Cortex of kidney (tissue), 1 donor: ENCODE results near the gene ANTKMT.
"Not testable (repeated sequence)": the region's sequence is repeated elsewhere in the genome, so short reads cannot be mapped to it uniquely, and the experiment has no call there.

Source experiments
- DNase-seq: peaks from one replicate; lab custom pipeline; 2025; lab: John Stamatoyannopoulos, UW

The ANTKMT gene

DNA sequence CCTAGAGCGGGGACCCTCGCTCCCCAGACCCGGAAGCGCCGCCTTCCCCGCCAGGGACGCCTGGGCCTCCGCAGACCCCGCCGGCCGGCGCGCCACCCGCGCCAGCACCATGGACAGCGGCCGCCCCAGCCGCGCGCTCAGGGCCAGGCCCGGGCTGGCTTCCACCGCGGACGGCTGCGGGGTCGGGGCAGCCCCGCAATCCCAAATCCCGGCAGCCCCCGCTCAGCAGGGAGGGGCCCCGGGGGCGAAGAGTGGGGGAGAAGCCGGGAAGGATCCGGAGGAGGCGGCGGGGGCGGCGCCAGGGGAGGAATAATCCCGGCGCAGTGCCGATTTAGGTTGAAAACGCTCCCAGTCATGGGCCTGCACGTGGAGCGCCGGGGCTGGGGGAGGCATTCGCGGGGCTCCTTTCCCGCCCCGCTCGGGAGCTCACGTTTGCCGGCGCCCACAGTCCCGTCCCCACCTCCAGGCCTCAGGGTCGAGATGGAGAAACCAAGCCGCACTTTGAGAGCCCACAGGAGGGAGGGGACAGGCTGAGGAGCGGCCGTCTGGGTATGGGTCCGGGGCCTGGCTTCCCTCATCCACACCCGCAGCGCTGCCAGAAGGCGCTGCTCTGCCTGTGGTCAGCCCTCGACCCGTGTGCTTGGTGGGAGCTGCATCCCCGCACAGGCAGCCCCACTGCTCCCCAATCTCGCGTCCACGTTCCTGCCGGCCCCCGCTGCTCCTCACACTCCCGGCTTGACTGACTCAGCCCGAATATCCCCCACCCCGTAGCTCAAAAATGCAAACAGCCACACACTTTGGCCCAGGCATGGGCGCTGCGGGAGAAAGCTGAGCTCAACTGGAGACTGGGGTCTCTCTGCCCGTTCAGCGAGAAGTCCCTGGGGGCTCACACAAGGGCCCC is 20.0 kb upstream of the ANTKMT start:
- no peak for DNase-seq

- no peak for DNase-seq
Measured at GRCh38 chr16:702341-702740, 18.6 kb upstream of the ANTKMT start.

- DNase-seq = no peak
Measured at GRCh38 chr16:703406-703805, 17.5 kb upstream of the ANTKMT start.

- DNase-seq = no peak
Measured at GRCh38 chr16:704047-704446, 16.9 kb upstream of the ANTKMT start.

- DNase-seq = no peak
Measured at GRCh38 chr16:704552-705380, 16.2 kb upstream of the ANTKMT start.

DNA sequence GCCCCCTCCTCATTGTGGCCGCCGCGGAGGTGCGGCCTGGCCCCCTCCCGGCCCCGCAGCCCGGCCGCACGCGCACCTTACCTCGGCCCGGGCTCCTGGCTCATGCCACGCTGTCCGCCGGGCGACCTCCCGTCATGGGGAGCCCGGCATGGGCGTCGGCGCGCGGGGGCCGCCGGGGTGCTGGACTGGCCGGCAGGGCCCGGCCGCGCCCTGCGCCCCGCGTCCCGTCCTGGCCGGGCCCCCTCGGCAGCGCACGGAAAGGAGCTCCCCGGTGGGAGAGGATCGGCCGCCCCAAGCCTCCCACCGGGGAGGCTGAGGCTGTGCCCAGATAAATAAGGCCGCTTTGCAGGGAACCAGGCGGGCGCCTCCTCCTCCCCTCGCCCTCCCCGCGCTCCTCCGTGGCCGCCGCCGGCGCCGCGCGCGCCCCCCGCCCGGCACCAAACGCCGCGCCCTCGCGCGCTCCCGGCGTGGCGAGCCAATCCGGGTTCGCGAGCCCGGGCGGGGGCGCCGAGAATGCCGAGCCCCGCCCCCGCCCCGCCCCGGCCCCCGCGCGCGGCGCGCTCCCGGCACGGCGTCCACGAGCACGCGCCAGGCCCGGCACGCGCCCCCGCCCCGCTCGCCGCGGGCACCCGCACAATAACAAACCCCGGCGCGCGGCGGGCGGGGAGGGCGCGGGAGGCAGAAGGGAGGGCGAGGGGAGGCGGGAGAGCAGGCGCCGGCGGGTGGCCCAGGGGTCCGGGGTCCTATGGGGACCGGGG is 15.3 kb upstream of the ANTKMT start, which contains the start of gene FBXL16:
Gene FBXL16, minus strand, starts transcription at position 371 of the 758 bp plus-strand sequence. CDS start 8,396 bp downstream, outside the sequence.
- DNase-seq = no peak

GRCh38 chr16:706189-707061 is 14.5 kb upstream of the ANTKMT start:
- no peak for DNase-seq

GRCh38 chr16:707062-707538 is 13.8 kb upstream of the ANTKMT start:
- no peak for DNase-seq

- DNase-seq = no peak
Measured at GRCh38 chr16:708019-708418, 12.9 kb upstream of the ANTKMT start.

DNA sequence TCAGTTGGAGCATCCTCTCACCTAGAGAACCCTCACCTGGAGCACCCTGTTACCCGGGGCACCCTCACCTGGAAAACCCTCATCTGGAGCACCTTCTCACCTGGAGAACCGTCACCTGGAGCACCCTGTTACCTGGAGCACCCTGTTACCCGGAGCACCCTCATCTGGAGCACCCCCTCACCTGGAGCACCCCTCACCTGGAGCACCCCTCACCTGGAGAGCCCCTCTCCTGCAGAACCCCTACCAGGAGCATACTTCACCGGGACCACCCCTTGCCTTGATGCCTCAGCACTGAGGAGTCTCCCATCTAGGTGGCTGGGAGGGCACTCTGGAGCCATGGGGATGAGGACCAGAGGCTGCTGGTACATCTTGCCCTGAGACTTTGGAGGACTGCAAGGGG is 12.0 kb upstream of the ANTKMT start:
- no peak for DNase-seq

GRCh38 chr16:709566-710499 is 11.1 kb upstream of the ANTKMT start:
- no peak for DNase-seq

- DNase-seq = no peak
Measured at GRCh38 chr16:710500-711075, 10.4 kb upstream of the ANTKMT start.

GRCh38 chr16:711084-711483 is 9.9 kb upstream of the ANTKMT start:
- no peak for DNase-seq

DNA sequence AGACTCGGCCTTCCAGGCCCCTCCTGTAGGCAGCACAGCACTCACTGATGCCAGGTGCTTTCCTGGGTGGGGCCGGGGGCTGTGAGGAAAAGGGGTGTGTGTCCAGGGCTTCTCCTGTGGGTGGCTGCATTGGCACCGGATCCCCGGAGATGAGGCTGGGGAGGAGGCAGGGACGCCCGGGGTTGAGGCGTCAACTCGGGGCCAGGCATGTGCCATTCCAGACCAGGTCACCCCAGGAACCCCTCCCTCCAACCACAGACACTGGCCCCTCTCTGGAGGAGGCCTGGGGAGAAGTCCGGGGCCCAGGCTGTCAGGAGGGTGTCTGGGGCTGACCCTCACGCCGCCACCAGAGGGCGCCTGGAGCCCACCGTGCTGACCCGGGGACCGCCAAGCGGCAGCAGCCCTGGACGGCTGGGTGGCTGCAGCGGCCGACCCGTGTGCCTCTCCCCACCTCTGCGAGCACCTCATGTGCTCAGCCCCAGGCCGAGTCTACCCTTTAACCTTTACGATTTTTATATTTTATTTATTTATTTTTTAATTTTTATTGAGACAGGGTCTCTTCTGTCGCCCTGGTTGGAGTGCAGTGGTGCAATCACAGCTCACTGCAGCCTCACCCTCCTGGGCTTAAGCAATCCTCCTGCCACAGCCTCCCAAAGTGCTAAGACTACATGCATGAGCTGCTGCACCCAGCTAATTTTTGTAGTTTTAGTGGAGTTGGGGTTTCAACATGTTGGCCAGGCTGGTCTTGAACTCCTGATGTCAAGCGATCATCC is 9.2 kb upstream of the ANTKMT start:
- no peak for DNase-seq

- not testable (repeated sequence) for DNase-seq
Measured at GRCh38 chr16:712740-713250, 8.2 kb upstream of the ANTKMT start.

- DNase-seq = no peak
Measured at GRCh38 chr16:714079-714478, 6.9 kb upstream of the ANTKMT start.

- no peak for DNase-seq
Measured at GRCh38 chr16:714558-715476, 6.1 kb upstream of the ANTKMT start, which contains the start of gene METRN. Gene METRN (plus strand): TSS chr16:715118. CDS start chr16:715290, 172 bp downstream.
